Bronchial epithelial cell (primary cell): Measurements from ENCODE around the gene CNOT6L. TPM values are rescaled to one million over a fixed set of nuclear protein-coding genes. Genes with fewer than 3 reads are reported as not detected.

Experiments
- DNase-seq: peaks from one replicate; pipeline ENCODE4 v3.0.0-alpha.2; 2010; ENCODE audit warnings: low read depth
- FAIRE-seq: peaks from 2 replicates; lab custom pipeline; 2011; peaks lifted over from hg19 to GRCh38; lab: Jason Lieb, UNC
- H3K27me3 ChIP-seq: 2 replicates; pipeline ENCODE4 v1.5.1; 2011; ENCODE audit warnings: low read length; ENCODE audit not compliant: control insufficient read depth, insufficient read depth
- H3K36me3 ChIP-seq: 2 replicates; pipeline ENCODE4 v1.5.1; 2011; ENCODE audit warnings: low read length; ENCODE audit not compliant: control insufficient read depth, insufficient read depth
- H3K4me3 ChIP-seq: 2 replicates; pipeline ENCODE4 v1.5.1; 2011; ENCODE audit warnings: mild to moderate bottlenecking, low read depth, low read length, control low read depth
- CTCF ChIP-seq: IDR thresholded peaks from 2 replicates; pipeline ENCODE4 v1.5.1; 2011; ENCODE audit warnings: mild to moderate bottlenecking, moderate library complexity, low read length, control low read depth, inconsistent platforms; ENCODE audit not compliant: insufficient read depth, severe bottlenecking
- total RNA-seq: library from RNA; depleted of rRNA; stranded (reverse); fragments of >200 nt; gene quantifications from 2 replicates; pipeline ENCODE4 v1.2.1, GENCODE V29; 2014

Gene CNOT6L
- total RNA-seq, 1 donor from 2014 or later = 15.0 TPM

DNA sequence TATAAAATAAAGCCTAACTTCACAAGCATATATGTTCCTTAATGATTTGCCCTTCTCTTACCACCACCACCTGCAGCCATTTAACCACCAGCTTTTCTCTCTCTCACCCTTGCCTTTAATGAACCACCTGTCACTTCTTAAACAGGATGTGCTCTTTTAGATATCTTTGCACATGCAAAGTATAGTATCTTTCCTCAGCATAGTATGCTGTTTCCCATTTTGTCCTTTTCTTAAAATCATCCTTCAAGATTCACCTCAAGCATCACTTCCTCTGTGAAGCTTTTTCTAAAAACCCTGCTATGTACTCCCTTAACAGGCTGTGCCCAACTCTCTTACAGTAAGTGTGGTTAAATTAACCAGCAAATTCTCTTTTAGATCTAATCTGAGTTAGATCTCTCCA lies 8.2 kb upstream of the CNOT6L start:
- Histone ChIP-seq H3K36me3 (no peaks in the 10 kb centered on the region), H3K4me3 (no peak overlapping the region), H3K27me3 (no peaks in the 10 kb centered on the region)
- FAIRE-seq (no peak), DNase-seq (no peak)
- no peak for TF ChIP-seq CTCF

DNA sequence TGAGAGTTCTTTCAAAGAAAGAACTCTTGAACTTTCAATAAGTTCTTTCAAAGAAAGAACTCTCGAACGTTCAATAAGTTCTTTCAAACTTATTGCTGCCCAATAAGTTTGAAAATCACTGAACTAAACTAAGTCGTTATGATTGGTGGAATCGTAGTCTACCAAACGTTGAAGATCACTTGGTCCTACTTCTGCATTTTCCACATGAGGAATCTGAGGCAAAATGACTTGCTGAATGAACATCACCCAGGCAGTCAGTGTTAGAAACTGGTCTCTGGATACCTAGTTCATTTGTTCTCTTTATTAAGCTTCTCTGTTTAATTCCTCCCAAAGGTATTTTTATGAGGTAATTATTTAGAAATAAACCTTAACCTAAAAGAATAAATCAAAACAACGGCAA lies 7.1 kb upstream of the CNOT6L start:
- no peak for TF ChIP-seq CTCF
- Histone ChIP-seq H3K27me3 (no peaks in the 10 kb centered on the region), H3K4me3 (no peak overlapping the region), H3K36me3 (no peaks in the 10 kb centered on the region)
- FAIRE-seq = no peak
- no peak for DNase-seq

DNA sequence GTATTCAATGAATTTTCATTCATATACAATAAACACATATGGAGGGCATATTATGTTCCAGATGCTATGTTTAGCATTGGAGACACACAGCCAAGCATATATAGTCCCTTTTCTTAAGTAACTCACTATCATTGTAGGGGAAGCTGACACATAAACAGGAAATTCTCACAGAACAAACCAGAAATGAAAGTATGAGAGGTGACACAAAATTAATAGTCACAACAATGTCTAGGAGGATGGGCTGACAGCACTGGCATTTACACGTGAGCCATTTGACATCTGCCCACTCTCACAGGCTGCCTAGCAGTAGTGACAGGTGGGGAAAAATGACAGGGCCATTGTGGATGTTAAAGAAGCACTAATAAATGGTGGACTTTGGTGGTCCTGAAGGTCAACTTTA lies 2.6 kb upstream of the CNOT6L start:
- Histone ChIP-seq H3K36me3 (no peaks in the 10 kb centered on the region), H3K27me3 (no peaks in the 10 kb centered on the region), H3K4me3 (no peak overlapping the region)
- TF ChIP-seq CTCF = no peak
- no peak for FAIRE-seq
- DNase-seq = peak; percentile 3

- TF ChIP-seq CTCF = no peak
- no peaks in the 10 kb centered on the region for H3K36me3 ChIP-seq
- no peaks in the 10 kb centered on the region for H3K27me3 ChIP-seq
- FAIRE-seq (no peak), DNase-seq (peak; percentile 64)
- peak overlapping the region; percentile 95 for H3K4me3 ChIP-seq
These were observed 1.7 kb upstream of the CNOT6L start for GRCh38 chr4:77820649-77821561.

DNA sequence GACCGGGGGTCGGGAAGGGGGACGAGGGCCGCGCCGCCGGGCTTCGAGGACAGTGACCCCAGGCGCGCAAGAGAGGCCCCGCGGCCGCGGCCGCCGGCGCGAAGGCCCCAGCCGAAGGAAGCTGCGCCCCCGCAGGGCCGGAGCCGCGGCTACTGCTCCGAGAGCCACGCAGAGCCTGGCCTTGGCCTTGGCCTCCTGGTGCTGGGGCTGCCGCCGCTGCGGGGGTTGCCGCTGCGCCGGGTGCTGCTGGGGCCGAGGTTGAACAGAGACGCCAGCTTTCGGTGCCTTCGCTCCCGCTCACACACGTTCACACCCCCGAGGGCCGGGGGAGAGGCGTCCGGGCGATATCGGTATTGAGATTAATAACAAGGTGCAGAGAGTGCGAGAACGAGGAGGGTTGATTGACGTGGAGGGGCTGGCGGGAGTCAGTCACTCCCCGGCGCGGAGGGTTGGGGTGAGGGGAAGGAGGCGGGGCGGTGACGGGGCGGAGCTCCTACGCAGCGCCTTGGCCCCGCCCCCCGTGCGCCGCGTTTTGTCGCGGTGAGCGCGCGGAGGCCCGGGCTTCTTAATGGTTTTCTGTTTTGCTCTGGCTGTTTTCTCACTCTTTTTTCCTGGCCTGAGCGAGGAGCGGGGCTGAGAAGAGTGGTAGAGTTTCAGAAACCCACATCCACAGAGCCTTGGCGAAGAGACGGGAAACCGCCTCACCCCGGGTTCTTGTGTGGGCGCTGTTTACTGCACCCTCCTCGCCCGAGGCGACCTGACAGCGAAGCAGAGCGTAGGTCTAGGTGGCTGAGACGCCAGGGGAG lies 878 bp upstream of the CNOT6L start:
- TF ChIP-seq CTCF = peak; percentile 7
- Histone ChIP-seq H3K4me3 (peak overlapping the region; percentile 95), H3K27me3 (no peaks in the 10 kb centered on the region), H3K36me3 (no peaks in the 10 kb centered on the region)
- DNase-seq = peak; percentile 73
- FAIRE-seq = no peak
